Prostate gland (tissue), 2 donors: ENCODE measurements around the gene NEIL1. TPM values are rescaled to one million over a fixed set of nuclear protein-coding genes. Genes with fewer than 3 reads are reported as not detected.

Experiments
- DNase-seq: peaks from one replicate; pipeline ENCODE4 v3.0.0-alpha.2; 2019; ENCODE audit warnings: low spot score
- H3K27ac ChIP-seq, 2 donors: fragments of 200-600 bp; sonication (generic); 2 replicates each; pipeline ENCODE4 v1.5.1; 2017 to 2019
- H3K27me3 ChIP-seq: fragments of 200-600 bp; sonication (generic); replicated peaks from 2 replicates; pipeline ENCODE4 v1.5.1; 2019; ENCODE audit not compliant: insufficient read depth
- H3K36me3 ChIP-seq, 2 donors: fragments of 200-600 bp; sonication (generic); 1 replicate in 1 of 2; 2 replicates in 1 of 2; pipeline versions ENCODE4 v1.5.1 to v1.8.1; 2017 to 2019
- H3K4me1 ChIP-seq: fragments of 200-600 bp; sonication (generic); replicated peaks from 2 replicates; pipeline ENCODE4 v1.5.1; 2019
- H3K4me3 ChIP-seq, 2 donors: fragments of 200-600 bp; sonication (generic); 2 replicates each; pipeline ENCODE4 v1.5.1; 2017 to 2019
- H3K9me3 ChIP-seq: fragments of 200-600 bp; sonication (generic); 2 replicates; pipeline ENCODE4 v1.5.1; 2017
- CTCF ChIP-seq, 4 experiments: fragments of 200-600 bp in 2 of 4; fragments of 450-650 bp in 2 of 4; sonication (generic) in 2 of 4; IDR thresholded peaks; 1 replicate in 3 of 4; 2 replicates in 1 of 4; pipeline ENCODE4 v1.5.1; 2016 to 2019; ENCODE audit warnings: antibody characterized with exemption in 4 of 4, mild to moderate bottlenecking in 2 of 4, moderate library complexity in 2 of 4
- POLR2A ChIP-seq: fragments of 450-650 bp; IDR thresholded peaks from one replicate; pipeline ENCODE4 v1.6.1; 2016; ENCODE audit warnings: antibody characterized with exemption, mild to moderate bottlenecking
- POLR2AphosphoS5 ChIP-seq: sonication (generic); formaldehyde crosslinking; IDR thresholded peaks from one replicate; pipeline ENCODE4 v1.6.1; 2017; ENCODE audit warnings: antibody characterized with exemption
- WGBS: methylation state at CpG from one replicate; pipeline ENCODE4 v1.1.5; 2018; 5-methylcytosine and 5-hydroxymethylcytosine counted together
- intact Hi-C: fragments of 100-400 bp; cut with DNase I; formaldehyde crosslinking; loops from one replicate; pipeline ENCODE4 v1.14.2; 2022
- total RNA-seq, 2 donors: library from RNA; depleted of rRNA; stranded (reverse); fragments of >200 nt; gene quantifications; one replicate each; pipeline ENCODE4 v1.1.0, GENCODE V29; 2016

NEIL1 gene
- total RNA-seq, 2 donors from 2014 or later: 46.0 to 79.5 TPM

GRCh38 chr15:75361361-75361988 lies 14.6 kb downstream of the NEIL1 start:
- no peak overlapping the region for H3K27ac ChIP-seq
- 92% methylated on average over 10 of the region's 10 CpGs for WGBS
- intact Hi-C loops: no loop called here
- no peak overlapping the region for H3K4me3 ChIP-seq
- H3K36me3 ChIP-seq: peaks cover 6 to 10% of the 10 kb centered on the region in 2 donors
- no peaks in the 10 kb centered on the region for H3K4me1 ChIP-seq
- no peak for DNase-seq
- no peaks in the 10 kb centered on the region for H3K9me3 ChIP-seq
- TF ChIP-seq POLR2AphosphoS5 (no peak), CTCF (IDR thresholded peaks at IDR 0.05) (no peak), POLR2A (no peak)
- no peaks in the 10 kb centered on the region for H3K27me3 ChIP-seq

- Histone ChIP-seq H3K27ac (no peak overlapping the region), H3K36me3 (peaks cover 6 to 10% of the 10 kb centered on the region in 2 donors), H3K9me3 (no peaks in the 10 kb centered on the region), H3K27me3 (no peaks in the 10 kb centered on the region), H3K4me3 (no peak overlapping the region), H3K4me1 (no peaks in the 10 kb centered on the region)
- WGBS: 90% methylated on average over 13 of the region's 13 CpGs
- no peak for DNase-seq
- no peak for TF ChIP-seq POLR2AphosphoS5
- TF ChIP-seq POLR2A: no peak
- TF ChIP-seq CTCF (IDR thresholded peaks at IDR 0.05): no peak
- intact Hi-C loops: no loop called here
These were observed 15.3 kb downstream of the NEIL1 start for GRCh38 chr15:75361989-75362641.

- Histone ChIP-seq H3K4me3 (no peak overlapping the region), H3K36me3 (peaks cover 6 to 10% of the 10 kb centered on the region in 2 donors), H3K4me1 (no peaks in the 10 kb centered on the region), H3K27ac (no peak overlapping the region), H3K27me3 (no peaks in the 10 kb centered on the region), H3K9me3 (no peaks in the 10 kb centered on the region)
- TF ChIP-seq CTCF (IDR thresholded peaks at IDR 0.05) (no peak), POLR2A (no peak), POLR2AphosphoS5 (no peak)
- intact Hi-C loops: no loop called here
- DNase-seq: no peak
- 86% methylated on average over 7 of the region's 7 CpGs for WGBS
These were observed 15.9 kb downstream of the NEIL1 start for GRCh38 chr15:75362642-75363249.

GRCh38 chr15:75363786-75364185 lies 16.9 kb downstream of the NEIL1 start:
- intact Hi-C loops: no loop called here
- H3K4me1 ChIP-seq: no peaks in the 10 kb centered on the region
- DNase-seq: no peak
- 97% methylated on average over 9 of the region's 9 CpGs for WGBS
- no peak for TF ChIP-seq CTCF (IDR thresholded peaks at IDR 0.05)
- no peak for TF ChIP-seq POLR2AphosphoS5
- no peak for TF ChIP-seq POLR2A
- H3K36me3 ChIP-seq: peaks cover 6 to 10% of the 10 kb centered on the region in 2 donors
- no peak overlapping the region for H3K4me3 ChIP-seq
- no peak overlapping the region for H3K27ac ChIP-seq
- no peaks in the 10 kb centered on the region for H3K27me3 ChIP-seq
- no peaks in the 10 kb centered on the region for H3K9me3 ChIP-seq
